GM21786 (cell line): Measurements from ENCODE around the gene ANKH.
"Not testable (repeated sequence)": the region's sequence is repeated elsewhere in the genome, so short reads cannot be mapped to it uniquely, and the experiment has no call there.

Experiments used
- ATAC-seq: cut with Tn5 transposase; IDR thresholded peaks from one replicate; pipeline ENCODE4 v1.9.1; 2021; ENCODE audit not compliant: unreplicated experiment

The ANKH gene

DNA sequence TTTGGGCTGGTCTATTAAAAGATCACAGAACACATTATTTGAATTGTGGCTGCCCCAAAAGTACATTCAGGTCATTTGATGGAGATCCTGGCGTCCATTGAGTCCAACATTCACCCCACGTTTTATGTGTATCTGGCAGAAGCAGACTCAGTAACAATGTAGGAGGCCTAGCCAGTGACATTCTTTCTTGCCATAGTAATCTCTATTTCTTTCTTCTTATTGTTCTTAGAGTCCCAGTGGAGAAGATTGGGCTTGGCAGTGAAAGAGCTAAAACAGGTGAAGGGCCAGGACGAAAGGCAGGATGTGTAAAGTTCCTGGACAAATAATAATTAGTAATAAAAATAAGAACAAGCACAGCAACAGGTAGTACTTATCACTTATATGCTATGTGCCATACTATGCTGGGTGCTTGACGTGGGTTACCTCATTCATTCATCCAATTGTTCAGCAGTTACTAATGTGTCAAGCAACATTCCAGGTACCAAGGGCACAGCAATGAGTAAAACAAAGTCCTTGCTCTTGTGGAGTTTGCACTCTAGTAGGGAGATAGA is 12.6 kb upstream of the ANKH start:
- ATAC-seq: no peak

DNA sequence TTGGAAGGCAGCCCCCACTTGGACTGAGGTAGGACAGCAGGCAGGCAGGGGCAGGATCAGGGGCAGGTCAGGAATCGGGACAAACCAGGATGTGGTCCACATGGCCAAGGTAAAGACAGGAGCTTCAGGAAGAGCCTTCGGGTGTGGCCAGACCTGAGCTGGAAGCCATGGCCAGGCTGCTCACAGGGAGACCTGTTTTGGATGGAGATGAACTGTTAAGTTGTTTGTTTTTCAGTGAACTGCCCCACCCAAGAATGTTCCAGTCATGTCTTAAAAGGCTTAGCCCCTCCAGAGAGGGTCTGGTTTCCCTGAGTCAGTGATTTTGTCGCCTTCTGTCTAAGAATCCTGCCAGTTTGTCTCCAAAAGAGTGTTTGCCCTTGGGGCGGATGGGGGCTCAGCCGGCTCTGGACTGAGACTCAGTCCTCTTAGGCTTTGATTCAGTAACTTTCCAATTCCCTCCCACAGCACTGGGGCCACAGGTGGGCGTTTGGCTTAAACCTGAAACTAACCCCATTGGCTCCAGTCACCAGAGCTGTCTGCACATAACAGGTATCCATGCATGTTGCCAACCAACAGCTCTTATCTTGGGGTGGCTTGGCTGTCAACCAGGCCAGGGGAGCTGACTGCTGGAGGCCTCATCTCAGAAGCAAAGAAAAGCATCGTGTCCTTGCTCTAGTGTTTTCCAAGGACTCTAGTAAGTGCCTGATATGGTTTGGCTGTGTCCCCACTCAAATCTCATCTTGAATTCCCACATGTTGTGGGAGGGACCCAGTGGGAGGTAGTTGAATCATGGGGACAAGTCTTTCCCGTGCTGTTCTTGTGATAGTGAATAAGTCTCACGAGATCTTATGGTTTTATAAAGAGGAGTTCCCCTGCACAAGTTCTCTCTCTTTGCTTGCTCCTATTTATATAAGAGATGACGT is 11.3 kb upstream of the ANKH start:
- ATAC-seq: no peak

DNA sequence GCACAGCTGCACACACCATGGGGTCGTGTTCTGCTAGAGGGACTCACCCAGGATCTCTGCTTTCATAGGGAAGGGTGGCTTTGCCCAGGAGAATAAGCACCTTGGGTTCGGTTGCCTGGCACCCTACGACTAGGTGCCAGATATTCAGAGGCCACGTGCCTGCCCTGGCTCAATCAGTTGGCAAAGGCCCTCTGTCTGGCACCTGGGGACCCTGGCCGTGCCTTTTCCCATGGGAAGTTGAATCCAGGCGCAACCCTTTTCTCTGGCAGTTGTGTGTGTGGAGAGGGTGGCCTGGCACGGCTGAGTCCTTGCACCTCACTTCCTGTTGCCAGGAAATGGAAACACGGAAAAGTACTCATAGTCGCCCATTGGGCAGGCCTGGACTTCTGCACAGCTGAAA is 10.2 kb upstream of the ANKH start:
- no peak for ATAC-seq

DNA sequence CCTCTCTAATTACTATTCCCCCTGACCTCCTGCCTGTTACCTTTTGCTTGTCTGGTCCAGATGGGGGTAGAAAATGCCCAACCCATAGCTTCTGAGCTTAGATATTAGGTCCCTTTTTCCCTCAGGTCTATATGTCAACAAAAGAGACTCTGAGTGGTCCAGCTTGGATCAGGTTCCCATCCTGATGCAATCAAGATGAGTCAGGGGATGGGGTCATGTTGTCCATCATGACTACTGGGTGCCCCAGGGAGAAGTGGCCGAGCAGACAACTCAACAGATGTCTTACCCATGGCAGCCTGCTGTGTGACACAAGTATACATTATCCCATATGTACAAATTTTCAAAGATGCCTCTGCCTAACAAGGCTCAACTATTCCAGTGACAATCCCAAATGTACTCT is 9.1 kb upstream of the ANKH start:
- ATAC-seq: no peak

DNA sequence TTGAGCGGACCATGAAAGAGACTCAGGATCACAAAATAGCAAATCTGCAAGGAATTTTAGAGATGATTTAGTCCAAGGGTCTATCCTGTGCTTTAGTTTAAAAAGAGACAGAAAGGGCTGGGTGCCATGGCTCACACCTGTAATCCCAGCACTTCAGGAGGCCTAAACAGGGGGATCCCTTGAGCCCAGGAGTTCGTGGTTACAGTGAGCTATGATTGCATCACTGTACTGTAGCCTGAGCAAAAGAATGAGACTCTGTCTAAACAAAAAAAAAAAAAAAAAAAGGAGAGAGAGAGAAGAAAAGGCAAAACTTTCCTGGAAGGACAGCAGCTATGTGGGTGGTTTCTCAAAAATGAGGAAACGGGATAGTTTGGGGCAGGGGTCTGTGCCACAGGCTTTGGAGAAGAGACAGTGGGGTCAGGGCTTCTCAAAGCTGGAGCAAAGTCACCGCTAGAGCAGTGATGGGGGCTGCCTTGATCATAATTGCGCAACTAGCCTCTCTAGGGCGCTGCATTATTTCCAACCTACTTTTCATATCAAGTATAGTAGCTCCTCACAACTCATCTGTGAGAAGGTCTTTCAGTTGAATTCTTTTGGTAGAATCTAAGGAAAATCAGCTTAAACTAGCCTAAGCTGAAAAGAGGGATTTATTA is 8.5 kb upstream of the ANKH start:
- ATAC-seq: no peak

DNA sequence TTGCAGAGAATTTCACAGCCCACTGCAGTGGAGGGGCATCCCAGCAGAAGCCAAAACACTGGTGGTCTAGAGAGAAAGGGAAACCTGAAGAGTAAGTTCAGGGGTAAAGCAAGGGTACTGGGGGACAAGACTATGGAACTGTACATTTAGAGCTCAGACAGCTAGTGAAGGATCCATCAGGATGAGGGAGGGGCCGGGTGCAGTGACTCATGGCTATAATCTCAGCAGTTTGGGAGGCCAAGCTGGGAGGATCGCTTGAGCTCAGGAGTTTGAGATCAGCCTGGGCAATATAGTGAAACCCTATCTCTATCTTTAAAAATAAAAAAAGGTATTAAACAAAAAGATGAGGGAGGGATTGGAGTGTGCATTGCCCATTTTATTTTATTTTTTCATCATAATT is 7.8 kb upstream of the ANKH start:
- no peak for ATAC-seq

DNA sequence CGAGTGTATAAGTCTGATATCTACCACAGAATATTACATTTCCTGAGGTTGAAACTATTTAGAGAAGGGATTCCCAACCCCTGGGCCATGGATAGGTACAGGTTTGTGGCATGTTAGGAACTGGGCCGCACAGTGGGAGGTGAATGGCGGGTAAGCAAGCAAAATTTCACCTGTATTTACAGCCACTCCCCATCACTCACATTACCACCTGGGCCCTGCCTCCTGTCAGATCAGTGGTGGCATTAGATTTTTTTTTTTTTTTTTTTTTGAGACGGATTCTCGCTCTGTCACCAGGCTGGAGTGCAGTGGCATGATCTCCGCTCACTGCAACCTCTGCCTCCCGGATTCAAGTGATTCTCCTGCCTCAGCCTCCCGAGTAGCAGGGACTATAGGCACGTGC is 6.6 kb upstream of the ANKH start:
- not testable (repeated sequence) for ATAC-seq

DNA sequence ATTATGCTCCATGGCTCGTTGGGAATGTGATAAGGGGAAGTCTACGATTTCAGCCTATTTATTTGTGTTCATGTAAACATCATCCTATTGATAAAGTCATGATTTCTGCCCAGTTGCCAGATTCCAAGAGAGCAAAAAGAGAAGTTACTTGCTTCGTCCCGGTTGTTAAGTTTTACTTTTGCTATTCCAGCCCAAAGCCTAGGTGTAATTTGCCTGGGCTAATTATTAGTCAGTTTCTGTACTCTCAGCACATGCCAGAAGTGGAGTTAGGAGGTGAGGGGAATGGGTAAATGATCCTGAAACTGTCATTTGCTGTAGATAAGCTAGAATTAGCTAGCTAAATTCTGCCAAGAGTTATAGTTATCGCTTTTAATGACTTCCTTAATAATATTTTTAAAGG is 4.5 kb upstream of the ANKH start:
- ATAC-seq: no peak

DNA sequence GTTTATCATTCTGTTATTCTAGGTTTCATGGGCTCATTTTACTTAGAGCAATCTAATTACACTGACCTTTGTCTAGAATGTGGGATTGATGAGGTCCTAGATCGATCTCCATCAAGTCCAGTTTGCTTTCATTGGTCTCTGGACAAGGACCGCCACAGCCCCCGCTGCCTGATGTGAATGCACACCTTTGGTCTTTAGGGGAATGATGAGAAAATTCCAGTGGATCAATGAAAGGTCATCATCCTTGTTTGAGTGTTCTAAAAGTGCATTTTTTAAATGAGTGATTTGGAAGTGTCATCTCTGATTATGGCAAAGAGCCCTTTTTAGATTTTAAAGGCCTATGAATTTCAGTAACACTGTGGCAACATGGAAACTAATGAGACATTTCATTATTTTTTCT is 2.2 kb upstream of the ANKH start:
- ATAC-seq: no peak

DNA sequence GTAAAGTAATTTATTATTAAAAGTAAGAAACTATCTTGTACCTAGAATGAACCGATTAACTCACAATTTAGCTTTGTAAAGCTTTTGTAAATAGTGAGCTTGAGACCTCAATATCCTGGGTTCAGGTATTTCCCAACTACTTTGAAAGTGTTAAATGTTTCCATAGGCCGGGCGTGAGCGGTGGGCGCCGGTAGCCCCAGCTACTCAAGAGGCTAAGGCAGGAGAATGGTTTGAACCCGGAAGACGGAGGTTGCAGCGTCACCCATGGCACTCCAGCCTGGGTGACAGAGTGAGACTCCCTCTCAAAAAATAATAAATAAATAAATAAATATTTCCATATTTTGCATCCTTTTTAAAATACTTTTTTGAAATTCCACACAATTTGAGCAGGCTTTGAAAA is 1.5 kb upstream of the ANKH start:
- no peak for ATAC-seq

DNA sequence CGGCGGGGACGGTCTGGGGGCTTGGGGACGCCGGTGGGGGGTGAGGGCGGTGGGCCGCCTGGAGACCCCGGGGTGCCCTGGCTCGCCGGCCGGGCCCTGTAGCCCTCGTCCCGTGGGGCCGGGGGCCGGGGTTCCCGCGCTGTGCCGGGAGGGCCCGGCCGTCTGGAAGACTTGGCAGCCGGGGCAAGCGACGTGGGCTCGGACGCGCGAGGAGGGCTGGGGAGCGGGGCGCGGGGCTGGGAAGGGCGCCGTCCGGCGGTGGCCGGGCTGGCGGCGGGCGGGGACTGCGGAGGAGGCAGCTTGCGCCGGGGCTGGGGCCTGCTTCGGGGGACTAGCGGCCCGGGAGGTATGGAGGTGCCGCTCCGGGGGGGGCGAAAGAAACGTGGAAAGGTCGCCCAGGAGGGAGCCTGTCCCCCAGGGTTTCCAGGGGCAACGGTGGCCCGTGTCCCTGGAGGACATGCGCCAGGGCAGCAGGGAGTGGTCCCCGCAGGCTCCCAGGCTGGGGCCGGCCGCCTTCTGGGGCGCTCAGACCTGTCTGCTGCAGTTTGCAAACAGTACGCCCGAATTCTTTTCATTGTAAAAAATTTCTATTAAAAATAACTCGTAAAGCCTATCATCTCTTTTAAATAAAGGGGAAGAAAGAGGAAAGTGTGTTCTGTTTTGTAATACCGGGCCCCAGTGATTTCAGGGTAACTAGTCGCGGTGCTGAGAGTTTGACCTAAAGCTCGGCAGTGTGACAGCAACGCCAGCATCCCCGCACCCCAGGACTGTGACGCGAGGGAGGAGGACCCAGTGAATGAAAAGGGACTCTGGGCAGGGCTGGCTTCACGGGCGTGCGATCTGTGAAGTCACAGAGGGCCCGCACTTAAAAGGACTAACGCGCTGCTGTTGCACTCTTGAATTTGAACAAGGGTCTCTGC is 752 bp upstream of the ANKH start:
- ATAC-seq: peak; percentile 34

DNA sequence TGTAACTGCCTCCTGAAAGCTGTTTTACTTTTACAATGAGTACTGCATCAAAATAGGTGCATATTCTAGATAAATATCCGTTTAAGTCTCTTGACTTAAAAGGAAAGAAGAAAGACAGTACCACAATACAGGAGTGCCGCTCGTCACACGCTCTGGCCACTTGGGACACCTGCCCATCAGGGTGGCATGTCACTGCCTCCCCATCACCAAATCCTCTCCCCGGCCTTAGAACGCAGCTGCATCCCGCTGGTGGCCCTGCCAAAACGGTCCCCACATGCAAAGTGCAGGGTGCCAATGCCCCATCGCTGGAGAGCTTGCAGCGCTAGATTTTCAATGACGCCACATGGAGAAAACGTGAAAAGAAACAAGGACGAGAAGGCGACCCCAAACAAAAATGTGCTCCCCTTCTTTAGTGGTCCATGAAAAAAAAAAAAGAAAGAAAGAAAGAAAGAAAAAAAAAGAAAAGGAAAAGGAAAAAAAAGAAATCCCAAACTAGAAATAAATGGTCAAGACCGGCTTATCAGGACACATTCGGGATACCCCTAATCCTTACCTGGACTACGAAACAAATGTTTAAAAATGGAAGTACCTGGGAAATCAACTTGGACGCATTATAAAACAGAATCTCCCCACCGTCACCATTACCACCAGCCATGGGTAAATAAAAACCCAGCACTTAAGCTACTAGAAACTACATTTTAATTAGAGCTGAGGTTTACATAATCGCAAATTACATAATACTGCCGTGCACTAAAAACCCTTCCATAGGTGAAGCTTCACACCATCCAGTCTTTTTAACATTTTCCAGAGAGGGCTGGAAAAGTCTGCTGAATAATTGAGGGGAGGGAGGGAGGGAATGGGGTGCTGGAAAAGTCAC is 1.0 kb downstream of the ANKH start:
- no peak for ATAC-seq

DNA sequence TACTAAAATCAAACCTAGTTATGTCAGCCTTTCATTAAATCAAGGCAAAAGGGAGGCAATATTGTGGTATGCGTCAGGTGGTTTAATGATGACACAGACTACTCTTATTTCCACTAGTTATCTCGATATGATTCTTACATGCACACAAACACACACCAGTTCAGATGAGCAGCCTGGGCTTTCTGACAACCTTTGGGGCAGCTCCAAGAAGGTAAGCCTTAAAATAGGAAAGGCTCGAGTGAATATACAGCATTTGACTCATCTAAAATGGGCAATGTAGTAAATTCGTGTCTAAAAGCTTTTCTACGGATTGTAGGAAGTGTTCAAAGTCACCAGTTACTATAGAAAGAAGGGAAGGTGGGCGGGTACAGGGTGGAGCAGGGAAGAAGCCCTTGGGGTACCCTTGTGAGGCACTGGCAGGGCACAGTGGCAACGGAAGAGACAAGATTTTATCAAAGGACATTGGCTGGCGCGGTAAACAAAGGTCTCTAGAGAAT is 1.9 kb downstream of the ANKH start:
- ATAC-seq: no peak

DNA sequence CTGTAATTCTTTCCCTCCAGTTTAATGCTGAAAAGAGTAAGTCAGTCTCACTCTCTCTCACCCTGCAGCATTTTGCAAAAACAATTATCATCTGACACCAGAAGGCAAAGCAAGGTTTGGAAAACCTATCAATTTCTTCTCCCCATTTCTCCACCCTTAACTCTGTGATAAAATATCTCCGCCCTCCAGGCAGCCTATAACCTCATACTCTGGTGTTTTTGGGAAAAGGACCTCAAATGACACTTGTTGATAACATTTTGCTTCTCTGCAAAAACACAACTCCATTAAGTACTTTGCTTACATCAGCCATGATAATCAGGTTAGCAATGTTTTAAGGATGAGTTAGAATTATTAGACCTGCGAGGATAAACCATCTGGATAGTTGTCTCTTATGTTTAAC is 2.3 kb downstream of the ANKH start:
- ATAC-seq: no peak

DNA sequence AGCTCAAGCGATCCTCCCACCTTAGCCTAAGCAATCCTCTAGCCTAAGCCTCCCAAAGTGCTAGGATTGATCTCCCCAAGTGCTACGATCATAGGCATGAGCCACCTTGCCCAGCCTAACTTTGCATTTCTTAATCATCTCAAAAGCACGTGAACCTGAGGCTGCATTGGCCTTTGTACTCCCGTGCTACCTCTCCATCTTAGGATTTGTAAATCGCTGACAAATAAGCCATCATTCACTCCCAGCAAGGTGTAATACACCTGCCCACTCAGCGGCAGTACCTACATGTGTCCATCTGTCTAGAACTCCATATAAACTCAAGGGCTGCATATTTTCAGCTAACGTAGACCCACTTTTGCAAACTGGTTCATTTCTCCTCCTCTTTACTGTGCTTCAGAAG is 2.8 kb downstream of the ANKH start:
- no peak for ATAC-seq

DNA sequence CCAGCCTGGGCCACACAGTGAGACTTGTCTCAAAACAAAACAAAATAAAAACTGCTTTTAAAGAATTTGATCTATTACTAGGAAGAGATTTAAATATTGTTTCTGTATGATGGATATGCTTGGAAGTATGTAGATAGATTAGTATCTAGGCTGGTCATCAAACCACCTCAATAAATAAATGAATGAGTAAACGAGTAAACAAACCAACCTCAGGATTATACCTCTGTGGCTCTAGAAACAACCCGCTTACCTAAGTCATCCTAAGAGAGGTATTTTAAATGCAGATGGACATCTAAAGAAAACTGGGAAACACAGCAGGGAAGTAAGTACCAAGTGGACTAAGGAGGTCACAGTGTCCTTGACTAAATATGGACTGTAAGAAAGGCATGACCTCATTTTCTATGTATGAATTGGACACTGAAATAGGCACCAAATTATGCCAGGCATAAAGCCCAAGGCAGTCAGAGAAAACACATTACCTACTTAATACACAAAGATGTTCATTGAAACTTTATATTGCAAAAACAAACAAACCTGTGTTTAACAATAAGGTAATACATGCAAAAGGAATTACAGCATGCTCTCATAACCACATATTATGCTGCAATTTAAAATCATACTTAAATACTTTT is 7.3 kb downstream of the ANKH start:
- ATAC-seq: no peak

DNA sequence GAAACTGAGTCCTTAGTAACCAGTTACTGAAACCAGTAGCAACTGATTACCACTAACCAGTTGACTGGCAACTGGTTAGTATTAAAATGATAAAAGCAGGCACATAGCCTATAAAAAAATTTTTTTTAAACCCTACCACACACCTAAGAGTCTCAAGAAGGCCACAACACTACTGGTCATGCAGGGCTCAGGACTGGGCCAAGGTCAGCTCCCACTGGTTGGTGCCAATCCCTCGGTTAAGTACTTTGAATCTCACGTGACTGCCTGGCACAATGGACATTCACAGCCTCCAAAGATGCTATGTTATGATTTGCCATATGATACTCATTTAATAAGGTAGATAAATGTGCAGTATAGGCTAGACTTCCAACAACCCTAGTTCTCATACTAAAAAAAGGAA is 8.5 kb downstream of the ANKH start:
- no peak for ATAC-seq

DNA sequence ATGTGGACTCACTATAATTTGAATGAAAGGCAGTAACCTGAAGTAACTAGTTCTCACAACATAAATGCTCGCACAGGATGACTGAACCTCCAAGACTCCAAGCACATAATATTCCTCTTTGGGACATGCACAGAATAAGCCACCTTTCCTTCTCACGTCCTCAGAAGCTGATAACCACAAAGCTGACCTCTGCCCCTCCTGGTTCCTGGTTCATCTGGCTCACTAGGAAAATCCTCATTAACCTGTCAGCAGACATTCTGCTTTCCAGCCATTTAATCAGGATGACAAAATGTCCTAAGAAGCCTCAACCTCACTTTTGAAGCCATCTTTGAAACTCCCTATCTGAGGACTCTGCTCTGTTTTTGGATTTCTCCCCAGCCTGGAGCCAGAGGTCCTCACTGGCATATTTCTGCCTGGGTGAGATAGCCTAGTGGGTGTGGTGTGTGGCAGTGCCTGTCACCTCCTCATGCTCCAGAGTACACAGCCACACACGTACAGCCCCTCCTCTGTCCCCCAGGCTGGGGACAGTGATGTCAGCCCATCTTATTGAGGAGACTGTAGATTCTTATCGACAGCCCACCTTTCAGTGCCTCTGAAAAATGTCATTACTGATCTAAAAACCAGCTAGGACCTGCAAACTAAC is 10.3 kb downstream of the ANKH start:
- ATAC-seq: no peak

DNA sequence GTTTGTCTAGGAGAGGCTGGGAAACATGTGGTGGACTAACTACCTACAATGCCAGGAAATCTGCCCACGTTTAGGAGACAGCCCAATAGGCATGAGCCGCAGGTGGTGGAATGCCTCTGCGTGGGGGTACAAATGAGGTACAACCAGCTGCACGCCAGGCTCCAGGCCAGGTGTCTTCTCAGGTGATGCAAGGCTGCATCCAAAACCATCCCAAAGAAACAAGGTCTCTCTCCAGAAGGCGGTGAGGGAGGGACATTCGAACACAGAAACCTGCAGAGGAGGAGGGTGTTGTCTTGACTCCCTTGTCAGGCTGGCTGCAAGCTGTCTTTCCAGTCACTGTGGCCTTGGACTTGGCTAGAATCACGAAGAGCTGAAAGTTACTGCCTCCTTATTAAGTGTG is 11.6 kb downstream of the ANKH start:
- no peak for ATAC-seq
